HG02623 (cell line): ENCODE results near the gene C19orf33.
"Not testable (repeated sequence)": the region's sequence is repeated elsewhere in the genome, so short reads cannot be mapped to it uniquely, and the experiment has no call there.

Experiments used
- ATAC-seq: cut with Tn5 transposase; IDR thresholded peaks from one replicate; pipeline ENCODE4 v1.9.1; 2021; ENCODE audit warnings: moderate library complexity; ENCODE audit not compliant: unreplicated experiment

Gene C19orf33

GRCh38 chr19:38303517-38304351 lies at the start of gene C19orf33:
C19orf33 (plus strand) TSS chr19:38304251; CDS start chr19:38304262, 11 bp downstream.
- no peak for ATAC-seq

GRCh38 chr19:38255383-38256014 lies 48.6 kb upstream of the C19orf33 start:
- no peak for ATAC-seq

- ATAC-seq = not testable (repeated sequence)
Observed at GRCh38 chr19:38261942-38262341, 42.1 kb upstream of the C19orf33 start.

GRCh38 chr19:38262585-38263268 lies 41.3 kb upstream of the C19orf33 start:
- no peak for ATAC-seq

- ATAC-seq = no peak
Observed at GRCh38 chr19:38263689-38264485, 40.2 kb upstream of the C19orf33 start.

GRCh38 chr19:38264486-38265212 lies 39.4 kb upstream of the C19orf33 start, which contains the start of gene SPINT2:
SPINT2 (plus strand) TSS chr19:38264573; CDS start chr19:38264893, 320 bp downstream.
- no peak for ATAC-seq

- no peak for ATAC-seq
Observed at GRCh38 chr19:38265213-38265861, 38.7 kb upstream of the C19orf33 start.

GRCh38 chr19:38265921-38266429 lies 38.1 kb upstream of the C19orf33 start:
- no peak for ATAC-seq

- no peak for ATAC-seq
Observed at GRCh38 chr19:38266981-38267597, 37.0 kb upstream of the C19orf33 start.

GRCh38 chr19:38267761-38268483 lies 36.1 kb upstream of the C19orf33 start:
- ATAC-seq = no peak

GRCh38 chr19:38268539-38268938 lies 35.5 kb upstream of the C19orf33 start:
- no peak for ATAC-seq

GRCh38 chr19:38270587-38271167 lies 33.4 kb upstream of the C19orf33 start:
- no peak for ATAC-seq

- no peak for ATAC-seq
Observed at GRCh38 chr19:38273499-38273898, 30.6 kb upstream of the C19orf33 start.

- no peak for ATAC-seq
Observed at GRCh38 chr19:38274739-38275138, 29.3 kb upstream of the C19orf33 start.

GRCh38 chr19:38276942-38277517 lies 27.0 kb upstream of the C19orf33 start:
- no peak for ATAC-seq

- no peak for ATAC-seq
Observed at GRCh38 chr19:38277549-38277948, 26.5 kb upstream of the C19orf33 start.

GRCh38 chr19:38277969-38278680 lies 25.9 kb upstream of the C19orf33 start:
- no peak for ATAC-seq
